HG02981 (cell line): ENCODE measurements around the gene FMN2.

Experiments
- ATAC-seq: cut with Tn5 transposase; IDR thresholded peaks from one replicate; pipeline ENCODE4 v1.9.1; 2021; ENCODE audit warnings: mild to moderate bottlenecking, moderate library complexity; ENCODE audit not compliant: unreplicated experiment

The FMN2 gene

DNA sequence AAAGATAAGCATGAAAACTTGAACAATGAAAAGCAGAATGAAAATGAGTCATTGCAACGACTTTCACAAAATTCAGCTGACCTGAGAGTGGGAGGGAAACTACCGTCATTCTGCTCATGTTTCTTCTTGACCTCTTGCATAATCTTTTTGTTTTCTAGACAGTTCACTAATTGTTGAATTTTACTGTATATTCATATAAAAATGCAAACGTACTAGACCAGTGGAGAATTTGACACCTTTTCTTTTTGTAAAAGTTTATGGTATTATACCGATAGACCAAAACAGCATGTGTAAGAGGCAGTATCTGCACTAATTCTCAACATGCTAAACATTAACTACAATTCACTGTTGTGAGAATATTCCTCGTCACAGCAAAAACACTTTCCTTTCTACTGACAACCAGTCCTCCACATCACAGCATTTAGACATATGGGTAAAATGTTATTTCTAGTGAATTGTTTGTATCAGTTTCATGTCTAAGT, 382.5 kb downstream of the FMN2 start:
- peak; percentile 60 for ATAC-seq

GRCh38 chr1:240475832-240476231, 384.1 kb downstream of the FMN2 start:
- no peak for ATAC-seq

GRCh38 chr1:240478536-240478935, 386.9 kb downstream of the FMN2 start:
- no peak for ATAC-seq

DNA sequence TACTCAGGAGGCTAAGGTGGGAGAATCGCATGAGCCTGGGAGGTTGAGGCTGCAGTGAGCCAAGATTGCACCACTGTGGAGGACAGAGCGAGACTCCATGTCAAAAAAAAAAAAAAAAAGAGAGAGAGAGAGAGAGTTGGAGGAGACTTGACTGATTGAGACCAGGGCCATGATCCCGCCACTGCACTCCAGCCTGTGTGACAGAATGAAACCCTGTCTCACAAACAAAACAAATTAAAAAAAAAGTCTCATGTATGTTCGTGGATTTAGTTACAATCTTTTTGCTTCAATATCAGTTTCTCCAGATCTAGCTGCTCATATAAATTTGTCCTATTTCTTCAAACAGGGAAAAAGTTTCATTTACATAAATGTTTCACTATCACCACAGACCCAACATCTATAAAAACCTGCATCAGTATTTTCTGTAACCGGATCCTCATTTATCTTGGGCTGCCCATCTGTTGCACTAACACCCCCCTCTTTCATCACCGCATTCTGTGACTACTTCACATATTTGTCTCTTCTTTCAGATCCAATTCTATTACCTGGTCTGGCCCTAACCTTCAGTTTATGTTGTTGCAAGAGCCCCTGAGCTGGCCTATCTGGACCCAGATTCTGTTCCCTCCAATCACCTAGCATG, 393.2 kb downstream of the FMN2 start:
- no peak for ATAC-seq

DNA sequence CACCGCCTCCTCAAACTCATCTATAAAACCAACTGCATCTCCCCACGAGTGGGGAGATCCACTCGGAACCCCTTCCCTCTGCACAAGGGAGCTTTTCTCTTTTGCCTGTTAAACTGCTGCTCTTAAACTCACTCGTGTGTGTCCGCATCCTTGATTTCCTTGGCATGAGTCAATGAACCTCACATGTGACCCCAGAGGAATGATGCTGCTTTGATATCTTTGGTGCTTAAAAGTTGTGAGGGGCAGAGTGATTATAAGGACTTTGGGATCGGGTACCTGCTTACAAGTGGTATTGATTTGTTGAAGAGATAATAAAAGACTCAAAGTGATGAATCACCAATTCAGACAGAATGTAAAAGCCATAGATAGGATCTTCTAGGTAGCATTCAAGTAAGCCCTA, 394.9 kb downstream of the FMN2 start:
- ATAC-seq: no peak

GRCh38 chr1:240487493-240487892, 395.8 kb downstream of the FMN2 start:
- ATAC-seq: no peak

- no peak for ATAC-seq
Observed at GRCh38 chr1:240491156-240491555, 399.5 kb downstream of the FMN2 start.

GRCh38 chr1:240491796-240492195, 400.1 kb downstream of the FMN2 start:
- no peak for ATAC-seq

GRCh38 chr1:240492832-240493440, 401.3 kb downstream of the FMN2 start:
- peak; percentile 71 for ATAC-seq

GRCh38 chr1:240495601-240496000, 403.9 kb downstream of the FMN2 start:
- ATAC-seq: no peak

DNA sequence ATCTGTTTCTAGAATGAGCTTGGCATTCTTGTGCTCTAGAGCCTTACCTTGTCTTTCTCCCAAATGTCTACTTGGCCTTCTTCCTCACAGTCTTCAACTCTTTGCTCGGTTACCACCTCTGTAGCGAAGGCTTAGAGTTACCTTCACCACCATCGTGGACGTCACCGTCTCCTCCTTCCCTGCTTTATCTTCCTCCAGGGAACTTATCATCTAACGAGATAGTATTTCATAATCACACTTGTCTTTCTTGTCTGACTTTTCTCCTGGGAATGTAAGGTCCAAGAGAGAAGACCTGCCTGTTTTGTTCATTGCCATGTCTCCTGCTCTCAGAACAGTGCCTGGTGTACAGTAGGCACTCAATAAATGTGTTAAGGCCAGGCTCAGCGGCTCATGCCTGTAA, 404.7 kb downstream of the FMN2 start:
- no peak for ATAC-seq

- no peak for ATAC-seq
Observed at GRCh38 chr1:240496941-240497340, 405.3 kb downstream of the FMN2 start.

- ATAC-seq: no peak
Observed at GRCh38 chr1:240497908-240498307, 406.2 kb downstream of the FMN2 start.

- ATAC-seq: no peak
Observed at GRCh38 chr1:240498335-240498734, 406.7 kb downstream of the FMN2 start.

- no peak for ATAC-seq
Observed at GRCh38 chr1:240499012-240499411, 407.3 kb downstream of the FMN2 start.

DNA sequence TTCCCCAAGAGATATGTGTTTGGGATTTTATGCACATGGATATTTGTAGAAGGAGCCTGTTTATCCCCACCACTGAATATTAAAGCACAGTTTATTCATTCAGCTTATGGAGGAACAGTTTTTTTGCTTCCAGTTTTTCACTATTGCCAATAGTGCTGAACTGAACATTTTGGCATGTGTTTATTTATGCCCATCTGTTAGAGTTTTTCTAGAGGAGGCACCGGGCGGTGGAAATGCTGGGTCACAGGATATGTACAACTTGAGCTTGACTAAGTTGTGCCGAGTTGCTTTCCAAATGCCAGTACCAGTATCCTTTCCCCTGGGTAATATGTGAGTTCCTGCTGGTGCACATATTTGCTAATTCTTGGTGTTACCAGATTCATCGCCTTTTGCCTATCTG, 409.0 kb downstream of the FMN2 start:
- no peak for ATAC-seq

DNA sequence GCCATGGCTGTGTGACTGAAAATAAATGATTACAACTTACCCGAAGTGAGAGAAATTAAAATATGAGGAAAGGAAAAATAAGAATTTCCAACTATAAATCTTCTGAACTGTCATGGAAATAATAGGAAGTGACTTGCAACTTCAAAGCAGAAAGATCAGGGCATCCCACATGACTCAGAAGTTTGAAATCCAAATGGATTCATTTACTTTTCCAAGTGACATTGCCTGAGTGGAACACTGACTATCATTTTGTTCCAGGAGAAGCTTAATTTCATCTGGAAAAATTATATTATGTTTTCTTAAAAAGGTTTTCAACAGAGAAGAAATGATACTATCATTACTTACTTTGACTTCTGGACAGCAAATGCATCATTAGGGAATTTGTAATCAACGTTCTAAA, 409.4 kb downstream of the FMN2 start:
- no peak for ATAC-seq

DNA sequence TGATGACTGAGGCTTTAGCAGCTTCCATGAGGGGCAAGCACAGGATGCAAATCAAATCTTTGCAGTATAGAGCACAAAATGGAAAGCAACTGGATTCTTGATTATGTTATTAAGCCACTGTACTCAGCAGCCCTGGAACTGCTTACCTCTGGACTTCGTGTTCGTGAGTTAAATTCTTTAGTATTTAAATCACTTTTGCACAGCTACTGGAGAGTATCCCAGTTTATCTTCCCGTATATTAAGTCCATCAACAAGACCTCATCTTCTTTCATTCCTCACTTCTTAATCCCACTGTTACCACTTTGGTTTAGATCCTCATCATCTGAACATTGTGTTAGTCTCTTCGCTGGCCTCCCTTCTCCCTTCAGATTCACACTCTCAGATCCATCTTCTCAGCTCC, 411.4 kb downstream of the FMN2 start:
- ATAC-seq: no peak

DNA sequence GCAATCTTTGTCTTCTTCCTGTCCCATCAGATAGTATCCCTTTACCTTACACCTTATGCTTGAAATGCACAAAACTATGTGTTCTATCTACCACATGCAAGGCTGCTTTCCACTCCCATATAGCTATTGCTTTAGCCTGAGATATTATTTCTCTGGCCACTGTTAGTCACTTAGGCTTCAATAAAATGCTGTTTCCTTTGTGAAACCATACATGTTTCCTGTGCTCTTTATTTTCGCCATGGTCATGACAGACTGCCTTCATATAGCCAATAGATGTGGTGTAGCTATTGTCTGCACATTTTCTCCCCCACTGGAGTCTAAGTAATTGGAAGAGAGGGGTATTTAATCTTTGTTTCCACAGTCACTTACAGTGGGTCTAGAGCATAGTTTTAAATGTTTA, 411.9 kb downstream of the FMN2 start:
- no peak for ATAC-seq

DNA sequence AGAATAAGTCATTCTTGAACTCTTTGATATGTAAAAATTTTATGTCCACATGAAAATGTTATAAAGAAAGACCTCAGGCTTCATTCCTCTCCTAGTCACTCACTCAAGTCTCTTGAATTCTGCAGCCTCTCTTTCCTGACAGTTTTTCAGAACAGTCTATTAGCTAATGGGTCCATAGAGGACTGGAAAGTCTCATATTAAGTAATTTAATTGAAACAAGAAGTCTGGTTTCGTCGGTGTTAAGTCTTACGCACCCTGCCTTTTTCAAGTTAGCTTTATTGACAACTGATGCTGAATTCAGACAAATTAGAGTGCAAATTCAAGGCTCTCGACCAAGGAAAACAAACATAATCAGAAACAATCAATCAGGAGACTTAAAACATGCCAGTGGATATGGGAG, 414.5 kb downstream of the FMN2 start:
- ATAC-seq: no peak

GRCh38 chr1:240508201-240508600, 416.5 kb downstream of the FMN2 start:
- ATAC-seq: no peak

- ATAC-seq: no peak
Observed at GRCh38 chr1:240508950-240509349, 417.3 kb downstream of the FMN2 start.

DNA sequence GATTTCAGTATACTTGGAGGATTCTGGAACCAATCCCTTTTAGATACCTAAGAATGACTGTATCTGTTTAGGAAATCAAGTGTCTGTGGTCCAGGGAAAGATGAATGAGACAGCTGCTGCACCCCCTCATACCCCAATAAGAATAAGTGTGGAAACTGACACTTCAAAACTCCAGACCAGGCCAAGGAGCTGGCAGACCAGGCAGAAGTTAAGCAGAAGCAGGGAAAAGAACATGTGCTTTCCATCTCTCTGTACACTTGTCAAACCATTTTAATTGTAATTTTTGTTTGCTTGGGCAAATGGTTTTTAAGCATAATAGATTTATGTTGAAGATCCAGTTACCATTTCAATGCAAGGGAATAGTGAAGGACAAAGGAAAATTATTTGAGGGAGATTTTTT, 420.1 kb downstream of the FMN2 start:
- no peak for ATAC-seq
